GM10248 (cell line): ENCODE results near the gene AEBP1.
"Not testable (repeated sequence)": the region's sequence is repeated elsewhere in the genome, so short reads cannot be mapped to it uniquely, and the experiment has no call there.

Experiments
- CTCF ChIA-PET: fragments of 300-600 bp; sonication (Branson Sonifier 250); formaldehyde crosslinking; extraction: SDS; loops from one replicate; lab custom pipeline; 2021; ENCODE audit warnings: antibody characterized with exemption; lab: Yijun Ruan, JAX
- POLR2A ChIA-PET: fragments of 350-650 bp; sonication (Branson Sonifier 250); formaldehyde crosslinking; extraction: SDS; loops from one replicate; lab custom pipeline; 2020; ENCODE audit warnings: antibody characterized with exemption; lab: Yijun Ruan, JAX
- DNase-seq: peaks from one replicate; pipeline ENCODE4 v3.0.0; 2012; ENCODE audit errors: extremely low spot score
- TF ChIP-seq, protein P1 (sequence below): IDR thresholded peaks from 2 replicates; pipeline ENCODE4 v1.5.1; 2012; ENCODE audit warnings: mild to moderate bottlenecking, low read depth; ENCODE audit errors: extremely low read depth, missing control alignments, control extremely low read depth

AEBP1 gene

DNA sequence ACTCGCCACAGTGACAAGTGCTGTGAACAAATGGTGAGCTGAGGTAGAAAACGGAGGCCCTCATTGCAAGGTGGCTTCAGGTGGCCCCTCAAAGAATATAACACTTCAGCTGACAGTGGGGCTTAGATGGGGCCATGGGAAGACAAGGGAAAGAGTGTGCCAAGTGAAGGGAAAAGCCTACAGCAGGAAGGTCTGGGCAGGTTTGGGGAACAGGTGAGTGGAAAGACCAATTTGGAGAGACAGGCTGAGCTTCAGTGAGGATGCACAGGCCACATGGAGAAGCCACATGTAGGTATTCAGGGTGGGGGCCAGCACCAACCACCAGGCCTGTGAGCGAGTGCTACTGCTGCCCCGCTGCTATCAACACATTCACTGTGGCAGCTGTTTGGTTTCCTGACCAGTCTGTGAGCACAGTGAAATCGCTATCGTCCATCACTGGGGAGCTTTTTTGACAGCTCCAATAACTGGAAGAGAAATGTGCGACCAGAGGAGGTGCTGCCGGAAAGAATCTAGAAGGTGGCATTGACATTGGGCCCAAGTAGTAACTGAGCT lies 15.8 kb downstream of the AEBP1 start:
- TF ChIP-seq, protein P1, sequence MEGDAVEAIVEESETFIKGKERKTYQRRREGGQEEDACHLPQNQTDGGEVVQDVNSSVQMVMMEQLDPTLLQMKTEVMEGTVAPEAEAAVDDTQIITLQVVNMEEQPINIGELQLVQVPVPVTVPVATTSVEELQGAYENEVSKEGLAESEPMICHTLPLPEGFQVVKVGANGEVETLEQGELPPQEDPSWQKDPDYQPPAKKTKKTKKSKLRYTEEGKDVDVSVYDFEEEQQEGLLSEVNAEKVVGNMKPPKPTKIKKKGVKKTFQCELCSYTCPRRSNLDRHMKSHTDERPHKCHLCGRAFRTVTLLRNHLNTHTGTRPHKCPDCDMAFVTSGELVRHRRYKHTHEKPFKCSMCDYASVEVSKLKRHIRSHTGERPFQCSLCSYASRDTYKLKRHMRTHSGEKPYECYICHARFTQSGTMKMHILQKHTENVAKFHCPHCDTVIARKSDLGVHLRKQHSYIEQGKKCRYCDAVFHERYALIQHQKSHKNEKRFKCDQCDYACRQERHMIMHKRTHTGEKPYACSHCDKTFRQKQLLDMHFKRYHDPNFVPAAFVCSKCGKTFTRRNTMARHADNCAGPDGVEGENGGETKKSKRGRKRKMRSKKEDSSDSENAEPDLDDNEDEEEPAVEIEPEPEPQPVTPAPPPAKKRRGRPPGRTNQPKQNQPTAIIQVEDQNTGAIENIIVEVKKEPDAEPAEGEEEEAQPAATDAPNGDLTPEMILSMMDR, result no peak
- ChIA-PET POLR2A (no interaction called here), CTCF (no interaction called here)
- DNase-seq, result no peak

DNA sequence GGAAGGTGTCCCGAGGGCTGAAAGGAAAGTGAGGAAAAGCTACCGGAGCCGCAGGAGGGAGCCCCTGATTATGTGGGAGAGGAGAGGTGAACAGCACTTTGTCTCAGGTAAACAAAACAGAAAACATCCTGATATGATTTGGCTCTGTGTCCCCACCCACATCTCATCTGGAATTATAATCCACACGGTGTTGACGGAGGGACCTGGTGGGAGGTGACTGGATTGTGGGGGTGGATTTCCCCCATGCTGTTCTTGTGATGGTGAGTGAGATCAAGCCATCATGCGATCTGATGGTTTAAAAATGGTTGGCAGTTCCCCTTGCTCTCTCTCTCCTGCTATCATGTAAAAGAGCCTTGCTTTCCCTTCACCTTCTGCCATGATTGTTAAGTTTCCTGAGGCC lies 16.2 kb downstream of the AEBP1 start:
- ChIA-PET CTCF (no interaction called here), POLR2A (no interaction called here)
- TF ChIP-seq, protein P1, result no peak
- DNase-seq, result no peak

DNA sequence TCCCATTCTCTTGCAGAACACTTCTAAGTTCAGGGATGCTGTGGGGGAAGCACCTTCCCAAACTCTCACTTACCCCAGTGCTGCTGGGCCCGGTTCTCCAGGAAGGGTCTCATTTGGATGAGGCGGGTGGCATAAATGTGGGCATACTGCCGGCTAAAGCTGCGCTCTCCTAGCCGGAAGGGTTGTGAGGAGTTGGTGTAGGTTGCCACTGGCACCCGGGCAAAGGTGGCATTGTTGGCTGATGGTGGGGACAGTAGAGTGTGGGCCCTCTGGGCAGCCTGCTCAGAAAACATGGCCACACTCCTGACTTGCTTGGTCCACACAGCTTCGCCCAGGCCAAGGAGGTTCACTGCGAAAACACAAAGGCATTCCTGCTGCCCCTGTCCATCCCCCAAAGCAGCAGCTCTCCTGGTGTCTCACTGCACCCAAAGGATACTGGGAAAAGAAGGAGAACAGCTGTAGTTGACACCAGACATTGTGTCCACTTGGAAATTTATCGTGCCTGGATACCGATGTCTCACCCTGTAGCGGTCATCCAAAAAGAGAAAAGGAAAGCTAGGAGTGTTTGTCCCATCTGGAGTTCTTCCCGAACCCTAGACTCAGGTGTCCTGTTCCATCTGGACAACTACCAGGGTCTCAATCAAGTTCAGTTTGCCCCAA lies 17.7 kb downstream of the AEBP1 start:
- ChIA-PET POLR2A (no interaction called here), CTCF (interaction anchor here (1.2 to 2.1 kb wide), 3 partner anchors 10 to 119 kb away, joined by 3 to 6 read pairs (median 3); no protein-coding TSS in a partner anchor)
- TF ChIP-seq, protein P1, result no peak
- DNase-seq, result no peak

DNA sequence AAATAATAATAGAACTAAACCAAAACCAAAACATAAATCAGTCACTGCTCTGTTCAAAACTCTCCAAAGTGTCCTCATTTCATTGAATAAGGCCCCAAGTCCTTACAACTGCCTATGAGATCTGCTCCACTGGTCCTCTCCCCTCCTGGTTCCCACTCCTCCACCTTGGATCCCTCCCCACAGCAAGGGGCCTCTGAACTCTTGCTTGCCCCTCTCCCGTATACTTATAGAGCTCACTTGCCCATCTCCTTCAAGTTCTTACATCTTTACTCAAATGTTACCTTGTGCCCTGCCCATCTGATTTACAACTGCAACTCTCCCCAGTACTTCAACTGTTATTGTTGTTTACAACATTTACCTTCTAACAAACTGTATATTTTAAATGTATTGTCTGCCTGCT lies 18.4 kb downstream of the AEBP1 start:
- CTCF ChIA-PET, result interaction anchor here (1.2 to 2.1 kb wide), 6 partner anchors 9 to 119 kb away, joined by 3 to 6 read pairs (median 3); no protein-coding TSS in a partner anchor
- POLR2A ChIA-PET, result no interaction called here
- no peak for DNase-seq
- TF ChIP-seq, protein P1, result no peak

DNA sequence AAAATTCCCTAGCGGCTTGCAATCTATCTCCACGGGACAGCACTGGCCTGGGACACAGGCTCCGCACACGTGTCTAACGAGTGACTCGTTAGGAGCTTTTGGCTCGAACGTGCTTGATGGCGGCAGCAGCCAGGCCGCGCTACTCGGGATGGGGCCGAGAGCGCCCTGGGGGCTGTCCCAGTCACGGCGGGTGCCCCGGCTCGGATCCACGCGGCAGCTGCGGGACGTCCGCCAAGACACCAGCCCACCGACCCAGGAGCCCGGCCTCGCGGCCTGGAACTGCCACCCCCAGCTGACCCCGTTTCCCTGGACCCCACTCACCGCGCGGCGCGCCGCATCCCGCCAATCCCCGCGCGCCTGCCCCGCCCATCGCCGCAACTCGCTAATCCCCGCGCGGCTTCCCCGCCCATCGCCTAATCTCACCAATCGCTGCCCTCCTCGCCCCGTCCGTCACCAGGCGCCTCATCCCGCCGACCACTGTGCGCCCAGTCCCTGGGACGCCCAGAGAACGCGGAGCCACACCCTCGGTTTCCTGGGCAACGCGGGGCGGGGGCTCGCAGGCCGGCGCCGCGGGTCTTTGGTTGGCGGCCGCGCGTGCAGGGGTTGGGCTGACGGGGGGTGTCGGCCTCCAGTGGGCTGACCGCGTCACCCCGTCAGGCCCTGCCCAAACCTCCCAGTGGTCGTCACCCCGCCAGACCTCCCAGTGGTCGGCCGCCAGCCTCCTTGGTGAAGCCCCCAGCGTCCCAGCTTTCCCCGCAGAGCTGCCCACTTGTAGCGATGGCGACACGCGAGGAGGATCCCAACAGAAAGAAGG lies 19.3 kb downstream of the AEBP1 start, which contains the start of gene POLD2:
Gene POLD2, minus strand, starts transcription at position 359 of the 814 bp plus-strand sequence. CDS start 1,495 bp downstream, outside the sequence.
- POLR2A ChIA-PET, result interaction anchor here (0.9 kb wide), 1 partner anchor 12 kb away, joined by 3 read pairs; no protein-coding TSS in a partner anchor
- peak; percentile 100 for DNase-seq
- TF ChIP-seq, protein P1, result no peak
- CTCF ChIA-PET, result interaction anchor here (1.0 to 2.1 kb wide), 8 partner anchors 12 to 443 kb away, joined by 3 to 6 read pairs (median 3); no protein-coding TSS in a partner anchor

DNA sequence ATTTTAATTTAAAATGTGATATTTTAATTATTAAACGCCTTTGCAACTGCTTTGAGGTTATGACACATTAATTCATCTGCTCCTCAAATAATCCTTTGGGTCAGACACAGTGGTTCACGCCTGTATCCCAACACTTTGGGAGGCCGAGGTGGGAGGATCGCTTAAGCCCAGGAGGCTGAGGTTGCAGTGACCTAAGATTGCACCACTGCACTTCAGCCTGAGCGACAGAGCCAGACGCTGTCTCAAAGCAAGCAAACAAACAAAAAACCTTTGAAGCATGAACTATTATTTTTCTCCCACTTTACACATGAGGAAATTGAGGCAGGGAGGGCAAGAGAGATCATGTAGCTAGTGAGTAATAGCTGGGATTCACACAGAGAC lies 20.7 kb downstream of the AEBP1 start:
- TF ChIP-seq, protein P1, result no peak
- DNase-seq, result no peak
- ChIA-PET POLR2A (no interaction called here), CTCF (interaction anchor here (1.0 kb wide), 1 partner anchor 18 kb away, joined by 3 read pairs; no protein-coding TSS in a partner anchor)

DNA sequence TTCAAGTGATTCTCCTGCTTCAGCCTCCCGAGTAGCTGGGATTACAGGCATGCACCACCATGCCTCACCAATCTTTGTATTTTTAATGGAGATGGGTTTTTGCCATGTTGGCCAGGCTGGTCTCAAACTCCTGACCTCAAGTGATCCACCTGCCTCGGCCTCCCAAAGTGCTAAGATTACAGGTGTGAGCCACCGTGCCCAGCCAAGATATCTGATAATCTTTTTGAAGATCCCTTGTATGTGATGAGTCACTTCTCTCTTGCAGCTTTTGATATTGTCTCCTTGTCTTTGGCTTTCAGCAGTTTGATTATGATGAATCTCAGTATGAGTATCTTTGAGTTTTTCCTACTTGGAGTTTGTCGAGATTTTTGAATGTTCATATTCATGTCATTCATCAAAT lies 22.4 kb downstream of the AEBP1 start:
- CTCF ChIA-PET, result interaction anchor here (0.7 kb wide), 1 partner anchor 15 kb away, joined by 3 read pairs; no protein-coding TSS in a partner anchor
- DNase-seq, POLR2A ChIA-PET: not testable (repeated sequence)
